Activated naive CD4-positive, alpha-beta T cell treated with anti-CD3 and anti-CD28 coated beads, Interleukin-2, amount 50 U/mL, for 24 hours (primary cell): ENCODE results near the gene GPR139.

Experiments
- H3K27ac Mint-ChIP-seq: one replicate; pipeline ENCODE4 v1.8.0; 2021; ENCODE audit warnings: mild to moderate bottlenecking, mixed read lengths
- H3K27me3 Mint-ChIP-seq: one replicate; pipeline ENCODE4 v1.8.0; 2021; ENCODE audit warnings: mixed read lengths
- H3K36me3 Mint-ChIP-seq: one replicate; pipeline ENCODE4 v1.8.0; 2021; ENCODE audit warnings: mixed read lengths
- H3K4me1 Mint-ChIP-seq: one replicate; pipeline ENCODE4 v1.8.0; 2021; ENCODE audit warnings: mixed read lengths
- H3K4me3 Mint-ChIP-seq: one replicate; pipeline ENCODE4 v1.8.0; 2021; ENCODE audit warnings: mild to moderate bottlenecking, mixed read lengths
- H3K9me3 Mint-ChIP-seq: one replicate; pipeline ENCODE4 v1.8.0; 2021; ENCODE audit warnings: mixed read lengths

GPR139 gene

GRCh38 chr16:20072874-20073202, 852 bp downstream of the GPR139 start:
- Mint-ChIP-seq H3K27me3 (peaks cover 26% of the 10 kb centered on the region), H3K9me3 (no peaks in the 10 kb centered on the region), H3K27ac (no peak overlapping the region), H3K4me3 (no peak overlapping the region), H3K4me1 (no peaks in the 10 kb centered on the region), H3K36me3 (no peaks in the 10 kb centered on the region)

- Mint-ChIP-seq H3K27ac (no peak overlapping the region), H3K27me3 (peaks cover 26% of the 10 kb centered on the region), H3K9me3 (no peaks in the 10 kb centered on the region), H3K4me1 (no peaks in the 10 kb centered on the region), H3K36me3 (no peaks in the 10 kb centered on the region), H3K4me3 (no peak overlapping the region)
Measured at GRCh38 chr16:20072146-20072873, 1.4 kb downstream of the GPR139 start.

GRCh38 chr16:20064931-20065330, 8.8 kb downstream of the GPR139 start:
- Mint-ChIP-seq H3K27me3 (peaks cover 6% of the 10 kb centered on the region), H3K4me3 (no peak overlapping the region), H3K4me1 (no peaks in the 10 kb centered on the region), H3K9me3 (no peaks in the 10 kb centered on the region), H3K27ac (no peak overlapping the region), H3K36me3 (no peaks in the 10 kb centered on the region)

GRCh38 chr16:20064520-20064919, 9.2 kb downstream of the GPR139 start:
- no peak overlapping the region for H3K27ac Mint-ChIP-seq
- peaks cover 6% of the 10 kb centered on the region for H3K27me3 Mint-ChIP-seq
- H3K4me1 Mint-ChIP-seq: no peaks in the 10 kb centered on the region
- H3K4me3 Mint-ChIP-seq: no peak overlapping the region
- H3K36me3 Mint-ChIP-seq: no peaks in the 10 kb centered on the region
- H3K9me3 Mint-ChIP-seq: no peaks in the 10 kb centered on the region

GRCh38 chr16:20061132-20061531, 12.6 kb downstream of the GPR139 start:
- Mint-ChIP-seq H3K4me1 (no peaks in the 10 kb centered on the region), H3K27me3 (peaks cover 6% of the 10 kb centered on the region), H3K36me3 (no peaks in the 10 kb centered on the region), H3K9me3 (no peaks in the 10 kb centered on the region), H3K4me3 (no peak overlapping the region), H3K27ac (no peak overlapping the region)

GRCh38 chr16:20056436-20056835, 17.3 kb downstream of the GPR139 start:
- no peaks in the 10 kb centered on the region for H3K36me3 Mint-ChIP-seq
- H3K9me3 Mint-ChIP-seq: no peaks in the 10 kb centered on the region
- H3K27me3 Mint-ChIP-seq: no peaks in the 10 kb centered on the region
- H3K4me1 Mint-ChIP-seq: no peaks in the 10 kb centered on the region
- H3K4me3 Mint-ChIP-seq: no peak overlapping the region
- H3K27ac Mint-ChIP-seq: no peak overlapping the region

- Mint-ChIP-seq H3K9me3 (no peaks in the 10 kb centered on the region), H3K4me3 (no peak overlapping the region), H3K36me3 (no peaks in the 10 kb centered on the region), H3K27ac (no peak overlapping the region), H3K4me1 (no peaks in the 10 kb centered on the region), H3K27me3 (peaks cover 3% of the 10 kb centered on the region)
Measured at GRCh38 chr16:20053336-20053735, 20.4 kb downstream of the GPR139 start.

GRCh38 chr16:20051611-20052010, 22.1 kb downstream of the GPR139 start:
- H3K27me3 Mint-ChIP-seq: peaks cover 3% of the 10 kb centered on the region
- H3K4me1 Mint-ChIP-seq: no peaks in the 10 kb centered on the region
- no peak overlapping the region for H3K4me3 Mint-ChIP-seq
- H3K36me3 Mint-ChIP-seq: no peaks in the 10 kb centered on the region
- H3K9me3 Mint-ChIP-seq: no peaks in the 10 kb centered on the region
- H3K27ac Mint-ChIP-seq: no peak overlapping the region

GRCh38 chr16:20051147-20051546, 22.5 kb downstream of the GPR139 start:
- Mint-ChIP-seq H3K27me3 (peaks cover 3% of the 10 kb centered on the region), H3K4me1 (no peaks in the 10 kb centered on the region), H3K36me3 (no peaks in the 10 kb centered on the region), H3K9me3 (no peaks in the 10 kb centered on the region), H3K4me3 (no peak overlapping the region), H3K27ac (no peak overlapping the region)

- H3K9me3 Mint-ChIP-seq: no peaks in the 10 kb centered on the region
- H3K27ac Mint-ChIP-seq: no peak overlapping the region
- H3K27me3 Mint-ChIP-seq: peaks cover 3% of the 10 kb centered on the region
- no peaks in the 10 kb centered on the region for H3K4me1 Mint-ChIP-seq
- H3K4me3 Mint-ChIP-seq: no peak overlapping the region
- no peaks in the 10 kb centered on the region for H3K36me3 Mint-ChIP-seq
Measured at GRCh38 chr16:20049831-20050230, 23.9 kb downstream of the GPR139 start.

- Mint-ChIP-seq H3K36me3 (no peaks in the 10 kb centered on the region), H3K27ac (no peak overlapping the region), H3K9me3 (no peaks in the 10 kb centered on the region), H3K27me3 (peaks cover 3% of the 10 kb centered on the region), H3K4me3 (no peak overlapping the region), H3K4me1 (no peaks in the 10 kb centered on the region)
Measured at GRCh38 chr16:20045886-20046285, 27.8 kb downstream of the GPR139 start.

- no peaks in the 10 kb centered on the region for H3K36me3 Mint-ChIP-seq
- peaks cover 4% of the 10 kb centered on the region for H3K9me3 Mint-ChIP-seq
- peaks cover 5% of the 10 kb centered on the region for H3K27me3 Mint-ChIP-seq
- no peaks in the 10 kb centered on the region for H3K4me1 Mint-ChIP-seq
- H3K27ac Mint-ChIP-seq: no peak overlapping the region
- H3K4me3 Mint-ChIP-seq: no peak overlapping the region
Measured at GRCh38 chr16:20042848-20043247, 30.8 kb downstream of the GPR139 start.

GRCh38 chr16:20041924-20042596, 31.6 kb downstream of the GPR139 start:
- Mint-ChIP-seq H3K36me3 (no peaks in the 10 kb centered on the region), H3K9me3 (peaks cover 4% of the 10 kb centered on the region), H3K4me1 (no peaks in the 10 kb centered on the region), H3K27ac (no peak overlapping the region), H3K4me3 (no peak overlapping the region), H3K27me3 (peaks cover 5% of the 10 kb centered on the region)

GRCh38 chr16:20040011-20040410, 33.7 kb downstream of the GPR139 start:
- no peaks in the 10 kb centered on the region for H3K36me3 Mint-ChIP-seq
- H3K9me3 Mint-ChIP-seq: peaks cover 4% of the 10 kb centered on the region
- H3K4me3 Mint-ChIP-seq: no peak overlapping the region
- H3K27me3 Mint-ChIP-seq: peaks cover 7% of the 10 kb centered on the region
- H3K27ac Mint-ChIP-seq: no peak overlapping the region
- H3K4me1 Mint-ChIP-seq: no peaks in the 10 kb centered on the region

- Mint-ChIP-seq H3K4me3 (no peak overlapping the region), H3K27me3 (peaks cover 2% of the 10 kb centered on the region), H3K27ac (no peak overlapping the region), H3K4me1 (no peaks in the 10 kb centered on the region), H3K36me3 (no peaks in the 10 kb centered on the region), H3K9me3 (peaks cover 8% of the 10 kb centered on the region)
Measured at GRCh38 chr16:20029611-20030010, 44.1 kb downstream of the GPR139 start.

- no peak overlapping the region for H3K27ac Mint-ChIP-seq
- no peaks in the 10 kb centered on the region for H3K36me3 Mint-ChIP-seq
- H3K4me3 Mint-ChIP-seq: no peak overlapping the region
- peaks cover 2% of the 10 kb centered on the region for H3K27me3 Mint-ChIP-seq
- peaks cover under 1% of the 10 kb centered on the region for H3K9me3 Mint-ChIP-seq
- H3K4me1 Mint-ChIP-seq: no peaks in the 10 kb centered on the region
Measured at GRCh38 chr16:20026361-20027072, 47.2 kb downstream of the GPR139 start.
